GM12878 (cell line): ENCODE results near the gene IRAK3. TPM values are rescaled to one million over a fixed set of nuclear protein-coding genes. Genes with fewer than 3 reads are reported as not detected.

Experiments used
- ATAC-seq: fragments of 200-7000 bp; cut with Tn5 transposase; 3 replicates; pipeline ENCODE4 v1.9.1; 2020; ENCODE audit warnings: mild to moderate bottlenecking, moderate library complexity
- BruUV-seq: library from RNA; stranded (reverse); fragments of 400-500 nt; replicated peaks from 2 replicates; lab custom pipeline; 2021; lab: Mats Ljungman, UMichigan
- CTCF ChIA-PET: fragments of 300-600 bp; sonication (Branson Sonifier 250); formaldehyde crosslinking; extraction: SDS; loops from one replicate; lab custom pipeline; 2021; ENCODE audit warnings: inconsistent platforms; lab: Yijun Ruan, JAX
- POLR2A ChIA-PET: fragments of 350-600 bp; formaldehyde crosslinking; extraction: SDS; loops from one replicate; lab custom pipeline; 2021; ENCODE audit warnings: inconsistent platforms; lab: Charles Lee
- RAD21 ChIA-PET: fragments of 300-600 bp; sonication (Branson Sonifier 250); formaldehyde crosslinking; loops from one replicate; lab custom pipeline; 2023; ENCODE audit warnings: antibody characterized with exemption; ENCODE audit not compliant: unreplicated experiment; lab: Charles Lee
- SMC1A ChIA-PET: fragments of 300-600 bp; sonication (Branson Sonifier 250); formaldehyde crosslinking; loops from one replicate; lab custom pipeline; 2023; ENCODE audit not compliant: unreplicated experiment, uncharacterized antibody; lab: Charles Lee
- DNase-seq: peaks from one replicate; pipeline ENCODE4 v3.0.0-alpha.2; 2011; ENCODE audit warnings: low read depth, low spot score
- FAIRE-seq: peaks from 3 replicates; lab custom pipeline; 2011; peaks lifted over from hg19 to GRCh38; lab: Jason Lieb, UNC
- H2AFZ ChIP-seq: 2 replicates; pipeline ENCODE4 v1.6.0; 2011; ENCODE audit warnings: low read depth, low read length, control low read depth; ENCODE audit not compliant: control insufficient read depth
- H3K27ac ChIP-seq: 2 replicates; pipeline ENCODE4 v1.5.1; 2011; ENCODE audit warnings: control low read depth; ENCODE audit not compliant: control insufficient read depth, insufficient read depth
- H3K27me3 ChIP-seq, 2 experiments: replicated peaks in 1 of 2; 2 replicates each; pipeline versions ENCODE4 v1.6.0 to v1.6.1; 2011; ENCODE audit warnings: low read length in 1 of 2; ENCODE audit not compliant: control insufficient read depth in 2 of 2, insufficient read depth in 2 of 2
- H3K36me3 ChIP-seq, 2 experiments: 2 replicates each; pipeline ENCODE4 v1.5.1; 2011; ENCODE audit warnings: low read length in 1 of 2; ENCODE audit not compliant: control insufficient read depth in 2 of 2, insufficient read depth in 2 of 2
- H3K4me1 ChIP-seq: 2 replicates; pipeline ENCODE4 v1.6.1; 2011; ENCODE audit warnings: mild to moderate bottlenecking, low read length, moderate library complexity, mixed read lengths; ENCODE audit not compliant: control insufficient read depth, insufficient read depth
- H3K4me2 ChIP-seq: 2 replicates; pipeline ENCODE4 v1.6.0; 2011; ENCODE audit warnings: control low read depth; ENCODE audit not compliant: control insufficient read depth, insufficient read depth
- H3K4me3 ChIP-seq: fragments of 200-600 bp; sonication (generic); 2 replicates; pipeline ENCODE4 v1.5.1; 2016
- H3K79me2 ChIP-seq: 2 replicates; pipeline ENCODE4 v1.6.0; 2011; ENCODE audit warnings: low read length; ENCODE audit not compliant: control insufficient read depth, insufficient read depth
- H3K9ac ChIP-seq: 2 replicates; pipeline ENCODE4 v1.8.0; 2011; ENCODE audit warnings: low read length, control low read depth, mixed read lengths; ENCODE audit not compliant: control insufficient read depth, insufficient read depth
- H3K9me3 ChIP-seq: replicated peaks from 3 replicates; pipeline ENCODE4 v1.5.1; 2011; ENCODE audit warnings: mild to moderate bottlenecking, low read length; ENCODE audit not compliant: control insufficient read depth, insufficient read depth
- H4K20me1 ChIP-seq: 2 replicates; pipeline ENCODE4 v1.6.0; 2011; ENCODE audit not compliant: control insufficient read depth, insufficient read depth
- PBX3 ChIP-seq: IDR thresholded peaks from 2 replicates; pipeline ENCODE4 v1.6.1; 2011; ENCODE audit warnings: mild to moderate bottlenecking, low read depth, low read length, moderate library complexity; ENCODE audit not compliant: insufficient replicate concordance
- TCF12 ChIP-seq: IDR thresholded peaks from 2 replicates; pipeline ENCODE4 v1.6.1; 2011; ENCODE audit warnings: low read depth, mild to moderate bottlenecking, low read length
- WGBS: methylation state at CpG from one replicate; pipeline ENCODE4 v1.1.6; 2016; ENCODE audit warnings: low lambda C conversion rate; ENCODE audit not compliant: insufficient replicate concordance, insufficient coverage; ENCODE audit errors: missing lambda C conversion rate; 5-methylcytosine and 5-hydroxymethylcytosine counted together
- in situ Hi-C: fragments of 300-500 bp; cut with MboI; formaldehyde crosslinking; loops from 9 replicates; pipeline ENCODE4 v1.14.3; 2018; ENCODE audit warnings: mixed read lengths
- intact Hi-C: fragments of 100-400 bp; cut with micrococcal nuclease; formaldehyde crosslinking; loops from one replicate; pipeline ENCODE4 v1.14.2; 2022; ENCODE audit not compliant: unreplicated experiment
- polyA plus RNA-seq, 11 experiments: library from polyadenylated mRNA; depleted of rRNA in 4 of 11; unstranded in 6 of 11; stranded (reverse) in 5 of 11; fragments of >200 nt; fragmentation: Nextera tagmentation in 4 of 11; fragmentation: Illumina TruSeq in 1 of 11; extraction: Ambion mirVana in 4 of 11; extraction: Trizol in 1 of 11; gene quantifications; 1 replicate in 1 of 11; 2 replicates in 10 of 11; pipeline versions ENCODE4 v1.2.1 to v1.2.3, GENCODE V29; 2011 to 2016; ENCODE audit warnings: inconsistent platforms in 2 of 11, missing spikeins in 2 of 11, low read depth in 1 of 11
- total RNA-seq, 4 experiments: library from RNA; depleted of rRNA in 3 of 4; stranded (reverse); fragments of >200 nt in 3 of 4; fragmentation: Illumina TruSeq in 1 of 4; extraction: Trizol in 1 of 4; gene quantifications; 2 replicates each; pipeline versions ENCODE4 v1.2.1 to v1.2.3, GENCODE V29; 2013 to 2021

Gene IRAK3
- total and polyA plus RNA-seq, 10 of the 15 experiments (the other 5 are each of a cell fraction or from before 2014, with no cell fraction given): 1.4 to 14.1 (median 5.4) TPM

- Histone ChIP-seq H4K20me1 (no peaks in the 10 kb centered on the region), H3K4me2 (no peak overlapping the region)
- SMC1A ChIA-PET: interaction anchor here (3.3 kb wide), 1 partner anchor 63 kb away, joined by 11 read pairs; the partner anchor contains the start of gene TMBIM4
Observed at GRCh38 chr12:66232263-66232662, 43.2 kb downstream of the IRAK3 start.

More at GRCh38 chr12:66232263-66232662, 43.2 kb downstream of the IRAK3 start:
- no TSS peak for BruUV-seq
- peak; percentile 13 for FAIRE-seq
- ChIA-PET RAD21 (interaction anchor here (1.2 kb wide), 1 partner anchor 41 kb away, joined by 3 read pairs; no protein-coding TSS in a partner anchor), POLR2A (interaction anchor here (1.0 kb wide), 1 partner anchor 28 kb away, joined by 3 read pairs; no protein-coding TSS in a partner anchor), CTCF (interaction anchor here (0.7 to 1.4 kb wide), 2 partner anchors 63 to 102 kb away, joined by 3 read pairs; partner anchors contain the start of gene LLPH)
- no peak overlapping the region for H3K9ac ChIP-seq
- H3K36me3 ChIP-seq: no peaks in the 10 kb centered on the region; a peak in 1 of 4 replicates
- no peak overlapping the region for H3K27ac ChIP-seq
- WGBS: 9% methylated on average over 3 of the region's 3 CpGs
- ATAC-seq: no peak
- intact Hi-C loops (loop anchor here (5.0 kb wide), 3 partner anchors 35 to 85 kb away; partner anchors contain the start of gene HELB), in situ Hi-C loops (no loop called here)
- no peak overlapping the region for H3K4me3 ChIP-seq
- no peaks in the 10 kb centered on the region for H3K9me3 ChIP-seq
- no peak for DNase-seq
- no peaks in the 10 kb centered on the region for H3K79me2 ChIP-seq
- no peaks in the 10 kb centered on the region; a peak in 1 of 4 replicates for H3K27me3 ChIP-seq
- H3K4me1 ChIP-seq: peaks cover 4% of the 10 kb centered on the region; the same call in 1 of the 2 replicates
- TF ChIP-seq TCF12: 0 out of 2 replicates have a peak, but pooled peaks have one; percentile 31
- no peak for TF ChIP-seq PBX3
- TF ChIP-seq, all 136 proteins: peak for 1
- no peak overlapping the region for H2AFZ ChIP-seq
